Suppressor macrophage treated with lipopolysaccharide for 4 hours (primary cell): ENCODE measurements around the gene CLIC1.

Source experiments
- DNase-seq: peaks from one replicate; pipeline ENCODE4 v3.0.0-alpha.2; 2020

CLIC1 gene

GRCh38 chr6:31768363-31769257 is 32.3 kb upstream of the CLIC1 start:
- peak; percentile 84 for DNase-seq

GRCh38 chr6:31767096-31767645 is 30.8 kb upstream of the CLIC1 start:
- no peak for DNase-seq

GRCh38 chr6:31765910-31766794 is 29.8 kb upstream of the CLIC1 start:
- no peak for DNase-seq

- no peak for DNase-seq
Measured at GRCh38 chr6:31765559-31765909, 29.2 kb upstream of the CLIC1 start.

GRCh38 chr6:31764198-31764597 is 27.9 kb upstream of the CLIC1 start:
- no peak for DNase-seq

- no peak for DNase-seq
Measured at GRCh38 chr6:31763619-31763940, 27.2 kb upstream of the CLIC1 start.

GRCh38 chr6:31762878-31763618 is 26.7 kb upstream of the CLIC1 start:
- no peak for DNase-seq

GRCh38 chr6:31762356-31762755 is 26.0 kb upstream of the CLIC1 start, which contains the start of gene SAPCD1:
Gene SAPCD1, plus strand, starts transcription at chr6:31762656. Its CDS starts 399 bp downstream, at chr6:31763055.
- no peak for DNase-seq

GRCh38 chr6:31761343-31761742 is 25.0 kb upstream of the CLIC1 start:
- DNase-seq, result no peak

GRCh38 chr6:31760790-31761189 is 24.5 kb upstream of the CLIC1 start:
- DNase-seq, result no peak

GRCh38 chr6:31758281-31758680 is 22.0 kb upstream of the CLIC1 start:
- no peak for DNase-seq

- DNase-seq, result no peak
Measured at GRCh38 chr6:31752739-31753319, 16.5 kb upstream of the CLIC1 start.

- no peak for DNase-seq
Measured at GRCh38 chr6:31750411-31751022, 14.2 kb upstream of the CLIC1 start.

- no peak for DNase-seq
Measured at GRCh38 chr6:31749301-31750036, 13.1 kb upstream of the CLIC1 start.

GRCh38 chr6:31744422-31744821 is 8.1 kb upstream of the CLIC1 start:
- DNase-seq, result no peak

- no peak for DNase-seq
Measured at GRCh38 chr6:31742894-31743293, 6.6 kb upstream of the CLIC1 start.

GRCh38 chr6:31741815-31742214 is 5.5 kb upstream of the CLIC1 start:
- no peak for DNase-seq

GRCh38 chr6:31740397-31741223 is 4.3 kb upstream of the CLIC1 start:
- DNase-seq, result peak; percentile 71

GRCh38 chr6:31739639-31740396 is 3.5 kb upstream of the CLIC1 start, which contains the start of gene MSH5:
Gene MSH5, plus strand, starts transcription at chr6:31740005. Its CDS starts 462 bp downstream, at chr6:31740467.
- peak; percentile 99 for DNase-seq
